ACHN (cell line): ENCODE results near the gene CADM4.
A peak's percentile ranks its signal among the peaks of the same experiment; 100 is the strongest.
"Not testable (repeated sequence)": the region's sequence is repeated elsewhere in the genome, so short reads cannot be mapped to it uniquely, and the experiment has no call there.

Source experiments
- DNase-seq: peaks from one replicate; pipeline ENCODE4 v3.0.0-alpha.2; 2015
- in situ Hi-C: cut with HindIII; loops from 2 replicates; pipeline ENCODE4 v1.10.0; 2017; ENCODE audit warnings: low sequenced_read_pairs, low pct_ligation_motif_present, low pct_unique_long_range_greater_than_20kb

The CADM4 gene

DNA sequence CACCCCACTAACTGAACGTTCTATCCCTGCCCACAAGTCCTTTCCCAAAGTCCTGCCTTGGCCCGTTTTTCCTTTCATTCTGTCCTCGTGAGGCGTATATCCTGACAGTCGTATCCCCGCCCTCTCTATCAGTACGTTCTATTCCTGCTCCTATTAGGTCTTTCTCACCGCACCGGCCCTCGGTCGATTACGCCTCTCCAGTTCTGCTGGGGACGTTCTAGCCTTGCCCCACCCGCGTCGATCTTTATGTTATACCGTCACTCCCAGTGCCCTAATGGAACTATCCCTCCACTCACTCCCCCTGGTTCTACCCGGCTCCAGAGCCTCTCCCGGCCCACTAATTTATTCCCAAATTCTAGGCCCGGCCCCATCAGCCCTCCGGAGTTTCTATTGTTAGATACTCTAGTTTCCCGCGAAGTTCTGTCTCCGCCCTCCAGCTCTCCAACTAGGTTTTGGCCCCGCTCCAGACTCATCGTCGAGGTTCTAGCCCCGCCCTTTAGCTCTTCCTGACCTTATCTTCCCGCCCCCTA lies 28.3 kb upstream of the CADM4 start:
- in situ Hi-C loops: no loop called here
- no peak for DNase-seq

DNA sequence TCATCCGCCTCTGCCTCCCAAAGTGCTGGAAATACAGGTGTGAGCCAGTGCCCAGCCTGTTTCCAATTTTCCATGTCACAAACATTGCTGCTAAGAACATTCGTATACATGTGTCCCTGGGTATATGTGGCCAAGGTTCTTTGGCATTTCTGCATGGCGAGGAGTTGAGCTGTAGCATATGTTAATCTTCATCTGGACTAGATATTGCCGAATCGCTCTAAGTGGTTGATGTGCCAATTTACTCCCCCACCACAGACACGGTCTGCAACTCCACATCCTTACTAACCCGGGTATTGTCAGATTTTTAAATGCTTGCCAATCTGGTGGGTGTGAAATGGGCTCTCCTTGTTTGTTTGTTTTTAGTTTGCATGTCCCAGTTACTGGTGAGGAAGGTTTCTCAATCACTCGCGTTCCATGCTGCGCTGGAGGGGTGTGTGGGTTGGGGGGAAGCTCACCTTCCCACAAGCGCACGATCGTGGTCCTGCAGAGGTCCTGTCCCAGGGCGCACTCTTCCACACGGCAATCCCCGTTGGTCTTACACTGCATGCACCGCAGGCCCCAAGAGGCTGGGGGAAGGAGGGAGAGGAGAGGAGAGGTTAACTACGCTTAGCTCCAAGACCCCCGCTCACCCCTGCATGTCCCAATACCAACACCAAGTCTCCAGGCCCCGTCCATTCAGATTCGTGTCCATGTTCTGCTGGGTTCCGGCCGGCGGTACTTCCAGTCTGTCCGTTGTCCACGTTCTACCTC lies 27.7 kb upstream of the CADM4 start:
- in situ Hi-C loops: no loop called here

DNA sequence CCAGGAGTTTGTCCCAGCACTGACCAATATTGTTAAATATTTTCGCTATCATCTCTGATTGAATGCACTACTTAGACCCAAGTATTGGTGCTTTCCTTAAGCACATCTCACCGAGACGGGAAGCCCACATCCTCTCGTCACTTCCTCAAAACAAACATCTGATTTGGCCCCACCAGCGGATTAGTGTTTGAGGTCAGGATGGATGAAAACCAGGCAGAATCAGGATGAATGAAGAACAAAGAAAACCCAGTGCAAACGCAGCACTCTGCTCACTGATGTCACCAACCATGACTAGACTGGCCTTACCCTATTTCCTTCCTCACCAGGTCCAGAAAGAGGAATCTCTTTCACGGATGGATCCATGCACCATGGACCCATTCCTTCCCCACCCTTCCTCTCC lies 24.4 kb upstream of the CADM4 start:
- no peak for DNase-seq
- in situ Hi-C loops: no loop called here

More for the DNA sequence above, 27.7 kb upstream of the CADM4 start:
- DNase-seq: no peak

GRCh38 chr19:43662487-43662886 lies 22.8 kb upstream of the CADM4 start:
- in situ Hi-C loops: no loop called here
- peak; percentile 50 for DNase-seq

- DNase-seq: no peak
- in situ Hi-C loops: no loop called here
Measured at GRCh38 chr19:43660971-43661360, 21.3 kb upstream of the CADM4 start.

DNA sequence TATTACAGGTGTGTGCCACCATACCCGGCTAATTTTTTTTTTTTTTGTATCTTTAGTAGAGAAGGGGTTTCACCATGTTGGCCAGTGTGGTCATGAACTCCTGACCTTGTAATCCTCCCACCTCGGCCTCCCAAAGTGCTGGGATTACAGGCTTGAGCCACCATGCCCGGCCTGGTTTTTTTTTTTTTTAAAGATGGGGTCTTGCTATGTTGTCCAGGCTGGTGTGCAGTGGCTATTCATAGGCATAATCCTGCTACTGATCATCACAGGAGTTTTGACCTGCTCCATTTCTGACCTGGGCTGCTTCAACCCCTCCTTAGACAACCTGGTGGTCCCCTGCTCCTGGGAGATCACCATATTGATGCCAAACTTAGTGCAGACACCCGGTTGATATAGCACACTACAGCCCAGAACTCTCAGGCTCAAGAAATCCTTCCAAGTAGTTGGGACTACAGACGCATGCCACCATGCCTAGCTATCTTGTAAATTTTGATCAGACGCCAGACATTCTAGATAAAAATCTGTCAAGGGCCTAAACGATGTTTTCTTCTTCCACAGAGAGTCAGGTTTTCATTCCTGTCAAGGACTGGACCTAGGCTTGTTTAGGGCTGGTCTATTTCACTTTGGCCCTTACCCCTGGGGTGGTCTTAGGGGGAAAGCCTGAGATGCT lies 20.8 kb upstream of the CADM4 start:
- no peak for DNase-seq

DNA sequence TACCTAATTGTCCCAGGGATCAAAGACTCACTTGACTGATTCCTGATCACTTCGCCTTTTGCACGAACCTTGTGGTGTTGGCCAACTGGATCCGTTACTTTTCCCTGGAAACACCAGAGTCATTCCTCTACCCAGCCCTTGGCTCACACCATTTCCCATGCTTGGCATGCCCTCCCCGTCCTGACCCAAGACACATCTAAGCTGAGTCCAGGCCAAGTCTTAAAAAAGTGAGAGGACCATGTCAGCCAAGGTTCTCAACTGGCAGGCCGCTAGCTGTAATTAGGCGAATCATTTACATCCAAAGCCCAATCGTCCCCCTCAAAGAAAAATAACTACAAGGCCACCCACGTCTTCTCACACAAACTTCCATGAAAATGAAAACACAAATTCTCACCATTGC lies 18.8 kb upstream of the CADM4 start:
- DNase-seq: no peak
- in situ Hi-C loops: no loop called here

More for the DNA sequence above, 20.8 kb upstream of the CADM4 start:
- in situ Hi-C loops: no loop called here

- DNase-seq: no peak
- in situ Hi-C loops: no loop called here
Measured at GRCh38 chr19:43658001-43658400, 18.4 kb upstream of the CADM4 start.

DNA sequence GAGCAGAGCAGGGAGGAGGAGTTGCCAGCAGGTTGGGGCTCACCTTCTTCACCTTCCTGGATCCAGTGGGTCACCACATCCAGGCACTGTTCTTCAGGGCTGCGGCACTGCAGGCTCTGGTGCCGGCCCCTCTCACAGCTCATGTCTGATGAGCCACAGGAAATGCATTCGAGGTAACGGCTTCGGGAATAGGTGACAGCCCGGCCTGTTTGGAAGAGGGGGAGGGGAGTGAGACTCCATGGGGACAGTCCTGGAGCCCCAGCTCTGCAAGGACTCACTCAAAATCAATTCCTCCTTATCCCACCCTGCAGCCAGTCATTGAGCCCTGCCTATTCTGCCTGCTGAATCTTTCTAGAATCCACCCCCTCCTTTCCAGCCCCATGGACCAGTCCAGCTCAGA lies 16.8 kb upstream of the CADM4 start:
- no peak for DNase-seq
- in situ Hi-C loops: no loop called here

GRCh38 chr19:43652546-43652874 lies 12.9 kb upstream of the CADM4 start:
- in situ Hi-C loops: no loop called here
- no peak for DNase-seq

DNA sequence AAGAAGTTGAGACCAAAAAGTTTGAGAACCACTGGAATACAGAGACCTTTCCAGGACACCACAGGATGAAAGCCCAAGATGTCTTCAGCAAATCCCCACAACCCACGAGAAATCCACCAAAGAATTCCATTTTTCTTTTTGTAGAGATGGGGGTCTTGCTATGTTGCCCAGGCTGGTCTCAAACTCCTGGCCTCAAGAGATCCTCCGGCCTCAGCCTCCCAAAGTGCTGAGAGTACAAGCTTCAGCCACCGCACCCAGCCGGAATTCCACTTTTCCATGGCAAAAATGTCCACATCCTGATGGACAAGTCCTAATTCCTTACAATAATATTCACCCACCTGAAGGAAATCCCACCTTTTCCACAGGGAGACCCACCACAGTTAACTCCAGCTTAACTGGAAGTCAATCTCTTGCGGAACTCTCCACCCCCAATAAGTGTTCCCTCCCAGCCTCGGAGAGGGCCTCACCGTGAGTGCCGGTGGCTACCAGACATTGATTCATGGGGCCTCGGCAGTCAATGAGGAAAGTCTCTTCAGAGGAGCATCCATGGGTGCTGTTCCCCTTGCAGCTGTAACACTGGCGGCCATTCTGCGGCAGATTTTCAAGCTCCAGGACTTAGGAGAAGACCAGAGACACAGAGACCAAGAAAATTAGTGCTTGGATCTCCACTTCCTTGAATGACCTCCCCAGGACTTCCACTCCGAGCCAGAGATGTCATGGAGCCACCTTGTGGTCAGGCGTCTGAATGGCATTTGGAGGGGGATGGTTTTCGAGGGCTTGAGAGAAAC lies 12.3 kb upstream of the CADM4 start:
- peak; percentile 69 for DNase-seq
- in situ Hi-C loops: no loop called here

GRCh38 chr19:43650276-43650675 lies 10.6 kb upstream of the CADM4 start:
- in situ Hi-C loops, DNase-seq: not testable (repeated sequence)

GRCh38 chr19:43649514-43649913 lies 9.9 kb upstream of the CADM4 start:
- no peak for DNase-seq
- in situ Hi-C loops: no loop called here

DNA sequence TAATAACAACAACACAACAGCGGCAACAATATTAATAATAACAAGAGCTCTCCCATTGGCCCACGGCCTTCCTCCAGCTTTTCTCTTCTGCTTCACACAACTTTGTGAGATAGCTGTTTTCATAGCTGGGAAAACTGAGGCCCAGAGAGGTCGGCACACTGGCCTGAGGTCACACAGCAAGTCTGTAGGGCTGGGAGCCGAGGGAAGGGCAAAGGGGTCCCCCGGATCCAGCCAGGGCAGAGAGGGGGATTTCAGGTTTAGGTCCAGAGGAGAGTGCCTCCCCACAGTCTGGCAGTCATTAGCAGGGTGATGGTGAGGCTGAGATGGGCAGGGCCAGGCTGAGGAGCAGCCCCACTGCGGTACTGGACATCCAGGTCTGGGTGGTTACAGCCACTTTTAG lies 9.0 kb upstream of the CADM4 start:
- no peak for DNase-seq
- in situ Hi-C loops: no loop called here

DNA sequence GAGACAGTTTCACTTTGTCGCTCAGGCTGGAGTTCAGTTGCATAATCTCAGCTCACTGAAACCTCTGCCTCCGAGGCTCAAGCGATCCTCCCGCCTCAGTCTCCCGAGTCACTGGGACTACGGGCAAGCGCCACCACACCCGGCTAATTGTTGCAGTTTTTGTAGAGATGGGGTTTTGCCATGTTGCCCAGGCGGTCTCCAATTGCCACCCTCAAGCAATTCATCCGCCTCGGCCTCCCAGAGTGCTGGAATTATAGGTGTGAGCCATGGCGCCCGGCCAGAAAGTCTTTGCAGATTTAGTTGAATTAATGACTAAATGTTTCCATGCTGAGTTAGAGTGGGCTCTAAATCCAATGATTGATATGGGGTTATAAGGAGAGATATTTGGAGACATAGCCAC lies 4.5 kb upstream of the CADM4 start:
- in situ Hi-C loops: no loop called here
- DNase-seq: no peak

- in situ Hi-C loops: no loop called here
- DNase-seq: no peak
Measured at GRCh38 chr19:43643326-43643725, 3.7 kb upstream of the CADM4 start.

GRCh38 chr19:43642531-43642930 lies 2.9 kb upstream of the CADM4 start:
- DNase-seq: no peak
- in situ Hi-C loops: no loop called here

- in situ Hi-C loops: no loop called here
- no peak for DNase-seq
Measured at GRCh38 chr19:43641333-43641732, 1.7 kb upstream of the CADM4 start.

DNA sequence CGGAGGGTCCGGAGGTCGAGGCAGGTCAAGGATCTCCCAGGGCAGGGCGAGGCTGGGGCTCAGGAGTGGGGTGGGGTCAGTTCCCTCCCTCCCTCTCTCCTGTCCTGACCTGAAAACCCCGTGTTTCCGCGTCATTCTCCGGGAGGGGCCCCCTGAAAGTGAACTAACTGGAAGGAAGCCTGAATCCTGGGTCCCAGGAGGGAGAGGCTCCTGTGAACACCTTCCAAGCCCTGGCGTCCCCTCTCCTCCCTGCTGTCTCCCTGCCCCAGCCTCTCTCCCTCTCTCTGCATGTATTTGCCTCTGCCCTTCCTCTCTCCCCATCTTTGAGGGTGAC lies 741 bp upstream of the CADM4 start:
- in situ Hi-C loops: no loop called here

More for the DNA sequence above, 741 bp upstream of the CADM4 start:
- DNase-seq: no peak
